ENCODE results near the gene BLOC1S5. TPM values are rescaled to one million over a fixed set of nuclear protein-coding genes. Genes with fewer than 3 reads are reported as not detected.

The BLOC1S5 gene
- total and polyA plus RNA-seq, 9 of the 15 experiments (the other 6 are each of a cell fraction or from before 2014, with no cell fraction given) = 8.5 to 41.0 (median 27.7) TPM

DNA sequence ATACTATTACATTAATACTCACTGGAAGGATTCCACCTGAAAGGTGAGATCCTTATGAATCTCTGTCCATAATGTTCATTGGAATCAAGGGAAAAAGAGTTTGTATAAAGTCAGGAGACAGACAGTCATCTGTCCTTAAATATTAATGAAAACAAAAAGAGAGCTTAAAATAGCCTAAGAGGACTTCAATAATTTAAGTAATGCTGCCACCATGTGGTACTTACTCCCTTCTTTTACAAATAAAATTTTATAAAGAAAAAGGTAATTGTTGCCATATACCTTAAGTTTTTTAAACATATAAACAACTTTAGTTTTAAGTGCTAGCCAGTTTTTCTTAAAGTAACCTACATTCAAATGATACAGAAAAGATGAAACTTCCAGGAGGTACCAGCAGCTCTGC, 5.1 kb downstream of the BLOC1S5 start:
- POLR2A ChIA-PET = interaction anchor here (1.3 to 1.5 kb wide), 3 partner anchors 14 to 336 kb away, joined by 3 to 4 read pairs (median 4); no protein-coding TSS in a partner anchor
- H3K4me1 ChIP-seq (replicated peaks in 1 of 2; ENCODE audit: control insufficient read depth in 2 of 2, insufficient read depth in 2 of 2, low read length in 2 of 2) = peaks cover 4 to 5% of the 10 kb centered on the region in 2 experiments; a peak in 3 of 5 replicates
- TF ChIP-seq TRIM25 (IDR thresholded peaks at IDR 0.05; ENCODE audit: borderline replicate concordance) (no peak), CCAR2 (IDR thresholded peaks at IDR 0.05; ENCODE audit: low read depth, low read length) (no peak), ZNF57 (CRISPR knock-in tag; IDR thresholded peaks at IDR 0.05) (no peak), ZNF785 (CRISPR knock-in tag; IDR thresholded peaks at IDR 0.05) (no peak), FIP1L1 (IDR thresholded peaks at IDR 0.05; ENCODE audit: low read depth, low read length, poor library complexity, severe bottlenecking) (no peak), BHLHE40 (IDR thresholded peaks at IDR 0.05; ENCODE audit: low read length) (no peak), MEF2A (IDR thresholded peaks at IDR 0.05; ENCODE audit: control insufficient read depth, low read depth, low read length) (peak; percentile 72; the same call in 1 of the 2 replicates), ZKSCAN8 (CRISPR knock-in tag; IDR thresholded peaks at IDR 0.05) (no peak), C11orf30 (IDR thresholded peaks at IDR 0.05; ENCODE audit: low read depth) (no peak), RAD21 (CRISPR knock-in tag; conservative IDR thresholded peaks at IDR 0.05 in 1 of 2, IDR thresholded peaks at IDR 0.05 in 1 of 2) (peak; percentile 53; a peak in 3 of 4 replicates), STAT5B (CRISPR knock-in tag; IDR thresholded peaks at IDR 0.05) (no peak), KAT7 (CRISPR knock-in tag; IDR thresholded peaks at IDR 0.05; ENCODE audit: borderline replicate concordance) (no peak)
- TF ChIP-seq, protein P1, sequence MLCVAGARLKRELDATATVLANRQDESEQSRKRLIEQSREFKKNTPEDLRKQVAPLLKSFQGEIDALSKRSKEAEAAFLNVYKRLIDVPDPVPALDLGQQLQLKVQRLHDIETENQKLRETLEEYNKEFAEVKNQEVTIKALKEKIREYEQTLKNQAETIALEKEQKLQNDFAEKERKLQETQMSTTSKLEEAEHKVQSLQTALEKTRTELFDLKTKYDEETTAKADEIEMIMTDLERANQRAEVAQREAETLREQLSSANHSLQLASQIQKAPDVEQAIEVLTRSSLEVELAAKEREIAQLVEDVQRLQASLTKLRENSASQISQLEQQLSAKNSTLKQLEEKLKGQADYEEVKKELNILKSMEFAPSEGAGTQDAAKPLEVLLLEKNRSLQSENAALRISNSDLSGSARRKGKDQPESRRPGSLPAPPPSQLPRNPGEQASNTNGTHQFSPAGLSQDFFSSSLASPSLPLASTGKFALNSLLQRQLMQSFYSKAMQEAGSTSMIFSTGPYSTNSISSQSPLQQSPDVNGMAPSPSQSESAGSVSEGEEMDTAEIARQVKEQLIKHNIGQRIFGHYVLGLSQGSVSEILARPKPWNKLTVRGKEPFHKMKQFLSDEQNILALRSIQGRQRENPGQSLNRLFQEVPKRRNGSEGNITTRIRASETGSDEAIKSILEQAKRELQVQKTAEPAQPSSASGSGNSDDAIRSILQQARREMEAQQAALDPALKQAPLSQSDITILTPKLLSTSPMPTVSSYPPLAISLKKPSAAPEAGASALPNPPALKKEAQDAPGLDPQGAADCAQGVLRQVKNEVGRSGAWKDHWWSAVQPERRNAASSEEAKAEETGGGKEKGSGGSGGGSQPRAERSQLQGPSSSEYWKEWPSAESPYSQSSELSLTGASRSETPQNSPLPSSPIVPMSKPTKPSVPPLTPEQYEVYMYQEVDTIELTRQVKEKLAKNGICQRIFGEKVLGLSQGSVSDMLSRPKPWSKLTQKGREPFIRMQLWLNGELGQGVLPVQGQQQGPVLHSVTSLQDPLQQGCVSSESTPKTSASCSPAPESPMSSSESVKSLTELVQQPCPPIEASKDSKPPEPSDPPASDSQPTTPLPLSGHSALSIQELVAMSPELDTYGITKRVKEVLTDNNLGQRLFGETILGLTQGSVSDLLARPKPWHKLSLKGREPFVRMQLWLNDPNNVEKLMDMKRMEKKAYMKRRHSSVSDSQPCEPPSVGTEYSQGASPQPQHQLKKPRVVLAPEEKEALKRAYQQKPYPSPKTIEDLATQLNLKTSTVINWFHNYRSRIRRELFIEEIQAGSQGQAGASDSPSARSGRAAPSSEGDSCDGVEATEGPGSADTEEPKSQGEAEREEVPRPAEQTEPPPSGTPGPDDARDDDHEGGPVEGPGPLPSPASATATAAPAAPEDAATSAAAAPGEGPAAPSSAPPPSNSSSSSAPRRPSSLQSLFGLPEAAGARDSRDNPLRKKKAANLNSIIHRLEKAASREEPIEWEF (CRISPR knock-in tag; IDR thresholded peaks at IDR 0.05) = no peak
- TF ChIP-seq, protein P2, sequence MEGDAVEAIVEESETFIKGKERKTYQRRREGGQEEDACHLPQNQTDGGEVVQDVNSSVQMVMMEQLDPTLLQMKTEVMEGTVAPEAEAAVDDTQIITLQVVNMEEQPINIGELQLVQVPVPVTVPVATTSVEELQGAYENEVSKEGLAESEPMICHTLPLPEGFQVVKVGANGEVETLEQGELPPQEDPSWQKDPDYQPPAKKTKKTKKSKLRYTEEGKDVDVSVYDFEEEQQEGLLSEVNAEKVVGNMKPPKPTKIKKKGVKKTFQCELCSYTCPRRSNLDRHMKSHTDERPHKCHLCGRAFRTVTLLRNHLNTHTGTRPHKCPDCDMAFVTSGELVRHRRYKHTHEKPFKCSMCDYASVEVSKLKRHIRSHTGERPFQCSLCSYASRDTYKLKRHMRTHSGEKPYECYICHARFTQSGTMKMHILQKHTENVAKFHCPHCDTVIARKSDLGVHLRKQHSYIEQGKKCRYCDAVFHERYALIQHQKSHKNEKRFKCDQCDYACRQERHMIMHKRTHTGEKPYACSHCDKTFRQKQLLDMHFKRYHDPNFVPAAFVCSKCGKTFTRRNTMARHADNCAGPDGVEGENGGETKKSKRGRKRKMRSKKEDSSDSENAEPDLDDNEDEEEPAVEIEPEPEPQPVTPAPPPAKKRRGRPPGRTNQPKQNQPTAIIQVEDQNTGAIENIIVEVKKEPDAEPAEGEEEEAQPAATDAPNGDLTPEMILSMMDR (IDR thresholded peaks at IDR 0.05 in 2 of 3, conservative IDR thresholded peaks at IDR 0.05 in 1 of 3; ENCODE audit: insufficient read depth in 2 of 3, low read depth in 1 of 3, low read length in 3 of 3) = peak in 1 of 3 experiments; percentile 58; a peak in 2 of 6 replicates

More for the DNA sequence above, 5.1 kb downstream of the BLOC1S5 start:
- H3K4me3 ChIP-seq = no peak overlapping the region
- H3K9me3 ChIP-seq (replicated peaks; ENCODE audit: control insufficient read depth, insufficient read depth, low read depth, low read length) = no peaks in the 10 kb centered on the region
- FAIRE-seq = no peak
- DNase-seq (ENCODE audit: extremely low read depth in 1 of 4, low spot score in 3 of 4) = peak in 1 of 4 experiments; percentile 16
- H3K9ac ChIP-seq (ENCODE audit: insufficient read depth in 1 of 2, low read depth in 2 of 2, low read length in 2 of 2) = no peak overlapping the region
- ATAC-seq = no peak
- in situ Hi-C loops (cut with MboI) (no loop called here), intact Hi-C loops (cut with micrococcal nuclease) (no loop called here)
- no peak overlapping the region for H2AFZ ChIP-seq (ENCODE audit: low read depth, low read length)
- H3K36me3 ChIP-seq (ENCODE audit: control insufficient read depth, insufficient read depth, low read length) = peaks cover 61% of the 10 kb centered on the region
- H3K4me2 ChIP-seq (ENCODE audit: insufficient read depth, low read length) = no peak overlapping the region
- H3K79me2 ChIP-seq (ENCODE audit: control insufficient read depth, insufficient read depth, low read length) = peaks cover 23% of the 10 kb centered on the region
- no peaks in the 10 kb centered on the region for H3K9me1 ChIP-seq (ENCODE audit: control insufficient read depth, insufficient read depth, low read length)
- no peaks in the 10 kb centered on the region for H3K27me3 ChIP-seq (ENCODE audit: control insufficient read depth in 2 of 2, insufficient read depth in 2 of 2, low read length in 2 of 2)
- CTCF ChIA-PET (ENCODE audit: low intra/inter-chr PET ratio) = interaction anchor here (0.6 to 1.3 kb wide), 5 partner anchors 84 to 783 kb away, joined by 3 to 4 read pairs (median 3); no protein-coding TSS in a partner anchor
- H4K20me1 ChIP-seq (replicated peaks; ENCODE audit: control insufficient read depth, insufficient read depth, low read length) = no peaks in the 10 kb centered on the region
- no peak overlapping the region for H3K27ac ChIP-seq (ENCODE audit: extremely low read depth, low read depth, low read length)
- BruUV-seq (replicated peaks) = no TSS peak
